C4-2B (cell line): ENCODE measurements around the gene KIF13A.
"Not testable (repeated sequence)": the region's sequence is repeated elsewhere in the genome, so short reads cannot be mapped to it uniquely, and the experiment has no call there.

Experiments used
- H3K27ac ChIP-seq: fragments of 450-650 bp; 2 replicates; pipeline ENCODE4 v1.5.1; 2017
- ZFX ChIP-seq: fragments of 450-650 bp; IDR thresholded peaks from 2 replicates; pipeline ENCODE4 v1.6.1; 2017
- TF ChIP-seq, protein P1 (sequence below): fragments of 450-650 bp; conservative IDR thresholded peaks from 2 replicates; pipeline ENCODE4 v1.5.1; 2017; ENCODE audit warnings: mild to moderate bottlenecking

Gene KIF13A

DNA sequence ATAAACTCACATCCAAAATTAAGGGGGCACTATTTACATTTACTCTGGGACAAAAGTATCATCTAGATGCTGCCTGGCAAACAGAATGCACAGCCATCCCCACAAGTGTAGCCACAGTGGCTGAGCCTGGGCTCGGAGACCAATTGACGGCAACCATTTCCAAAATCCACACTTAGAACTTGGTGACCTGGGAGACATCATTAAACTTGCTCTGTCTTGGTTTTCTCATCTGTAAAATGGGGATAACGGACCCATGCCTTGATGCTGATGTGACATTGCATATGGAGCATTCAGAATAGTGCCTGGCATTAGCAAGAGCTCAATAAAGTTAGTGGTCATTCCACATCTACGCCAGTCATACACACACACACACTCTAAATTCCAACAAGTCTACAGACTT lies 140.7 kb downstream of the KIF13A start:
- H3K27ac ChIP-seq = no peak overlapping the region
- no peak for TF ChIP-seq ZFX
- TF ChIP-seq, protein P1, sequence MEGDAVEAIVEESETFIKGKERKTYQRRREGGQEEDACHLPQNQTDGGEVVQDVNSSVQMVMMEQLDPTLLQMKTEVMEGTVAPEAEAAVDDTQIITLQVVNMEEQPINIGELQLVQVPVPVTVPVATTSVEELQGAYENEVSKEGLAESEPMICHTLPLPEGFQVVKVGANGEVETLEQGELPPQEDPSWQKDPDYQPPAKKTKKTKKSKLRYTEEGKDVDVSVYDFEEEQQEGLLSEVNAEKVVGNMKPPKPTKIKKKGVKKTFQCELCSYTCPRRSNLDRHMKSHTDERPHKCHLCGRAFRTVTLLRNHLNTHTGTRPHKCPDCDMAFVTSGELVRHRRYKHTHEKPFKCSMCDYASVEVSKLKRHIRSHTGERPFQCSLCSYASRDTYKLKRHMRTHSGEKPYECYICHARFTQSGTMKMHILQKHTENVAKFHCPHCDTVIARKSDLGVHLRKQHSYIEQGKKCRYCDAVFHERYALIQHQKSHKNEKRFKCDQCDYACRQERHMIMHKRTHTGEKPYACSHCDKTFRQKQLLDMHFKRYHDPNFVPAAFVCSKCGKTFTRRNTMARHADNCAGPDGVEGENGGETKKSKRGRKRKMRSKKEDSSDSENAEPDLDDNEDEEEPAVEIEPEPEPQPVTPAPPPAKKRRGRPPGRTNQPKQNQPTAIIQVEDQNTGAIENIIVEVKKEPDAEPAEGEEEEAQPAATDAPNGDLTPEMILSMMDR = no peak

DNA sequence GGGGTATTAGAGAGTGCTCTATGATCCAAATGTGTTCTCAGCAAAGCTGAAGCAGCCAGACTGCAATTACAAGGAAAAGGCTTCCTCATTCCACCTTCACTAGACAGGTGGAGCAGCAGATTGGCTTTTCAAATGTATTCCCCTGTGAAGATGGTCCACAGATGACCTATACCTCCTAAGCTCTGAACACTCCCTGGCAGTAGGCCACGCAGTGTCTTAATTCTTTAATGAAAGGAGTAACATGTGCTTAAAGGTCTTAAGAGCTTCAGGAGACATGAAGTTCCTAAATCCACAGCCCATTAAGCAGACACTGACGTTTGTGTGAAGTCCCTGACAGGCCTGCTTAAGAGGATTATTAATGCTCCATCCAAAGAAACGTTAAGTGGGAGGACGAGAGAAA lies 141.8 kb downstream of the KIF13A start:
- no peak overlapping the region for H3K27ac ChIP-seq
- no peak for TF ChIP-seq ZFX
- TF ChIP-seq, protein P1 = no peak

DNA sequence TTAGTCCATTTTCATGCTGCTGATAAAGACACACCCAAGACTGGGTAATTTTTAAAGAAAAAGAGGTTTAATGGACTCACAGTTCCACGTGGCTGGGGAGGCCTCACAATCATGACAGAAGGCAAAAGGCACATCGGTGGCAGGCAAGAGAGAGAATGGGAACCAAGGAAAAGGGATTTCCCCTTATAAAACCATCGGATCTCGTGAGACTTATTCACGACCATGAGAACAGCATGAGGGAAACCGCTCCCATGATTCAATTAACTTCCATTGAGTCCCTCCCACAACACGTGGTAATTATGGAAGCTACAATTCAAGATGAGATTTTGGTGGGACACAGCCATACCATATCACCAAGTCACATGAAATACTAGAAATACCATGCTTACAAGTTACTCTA lies 142.5 kb downstream of the KIF13A start:
- H3K27ac ChIP-seq = not testable (repeated sequence)

DNA sequence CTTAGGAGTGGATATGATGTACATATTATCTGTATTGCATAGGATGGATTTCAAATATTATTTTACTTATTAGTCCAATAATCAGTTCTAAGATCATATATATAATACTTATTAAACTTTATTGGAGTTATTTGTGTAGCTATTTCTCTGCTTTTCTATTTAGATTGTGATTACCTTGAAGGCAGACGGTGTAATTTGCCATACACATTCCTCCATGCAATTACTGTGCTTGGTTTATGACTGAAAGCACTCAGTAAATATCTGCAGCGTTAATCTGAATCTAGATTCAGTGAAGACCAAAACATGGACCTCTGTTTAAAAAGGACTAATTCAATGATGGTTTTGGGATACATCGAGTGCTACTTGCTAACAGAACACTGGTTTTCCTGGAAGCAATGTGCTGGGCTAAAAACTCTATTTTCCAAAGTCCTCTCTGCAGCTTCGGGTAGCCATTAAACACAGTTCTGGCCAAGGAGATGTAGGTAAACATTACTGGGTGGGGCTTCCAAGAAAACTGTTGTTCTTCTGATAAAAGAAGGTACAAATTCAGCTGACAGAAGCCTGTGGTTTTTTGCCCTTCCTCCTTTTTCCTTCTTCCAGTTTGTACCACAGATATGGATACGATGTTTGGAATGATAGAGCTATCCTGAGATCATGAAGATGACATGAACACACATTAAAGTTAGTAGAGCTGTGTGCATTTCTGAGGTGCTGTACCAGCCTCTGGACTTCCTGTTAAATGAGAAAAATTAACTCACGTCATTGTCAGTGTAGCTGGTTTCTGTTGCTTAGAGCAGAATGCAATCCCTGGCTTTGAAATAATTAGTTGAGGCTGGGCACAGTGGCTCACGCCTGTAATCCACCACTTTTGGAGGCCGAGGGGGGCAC lies 144.3 kb downstream of the KIF13A start:
- H3K27ac ChIP-seq = no peak overlapping the region
- TF ChIP-seq, protein P1 = no peak
- TF ChIP-seq ZFX = no peak

DNA sequence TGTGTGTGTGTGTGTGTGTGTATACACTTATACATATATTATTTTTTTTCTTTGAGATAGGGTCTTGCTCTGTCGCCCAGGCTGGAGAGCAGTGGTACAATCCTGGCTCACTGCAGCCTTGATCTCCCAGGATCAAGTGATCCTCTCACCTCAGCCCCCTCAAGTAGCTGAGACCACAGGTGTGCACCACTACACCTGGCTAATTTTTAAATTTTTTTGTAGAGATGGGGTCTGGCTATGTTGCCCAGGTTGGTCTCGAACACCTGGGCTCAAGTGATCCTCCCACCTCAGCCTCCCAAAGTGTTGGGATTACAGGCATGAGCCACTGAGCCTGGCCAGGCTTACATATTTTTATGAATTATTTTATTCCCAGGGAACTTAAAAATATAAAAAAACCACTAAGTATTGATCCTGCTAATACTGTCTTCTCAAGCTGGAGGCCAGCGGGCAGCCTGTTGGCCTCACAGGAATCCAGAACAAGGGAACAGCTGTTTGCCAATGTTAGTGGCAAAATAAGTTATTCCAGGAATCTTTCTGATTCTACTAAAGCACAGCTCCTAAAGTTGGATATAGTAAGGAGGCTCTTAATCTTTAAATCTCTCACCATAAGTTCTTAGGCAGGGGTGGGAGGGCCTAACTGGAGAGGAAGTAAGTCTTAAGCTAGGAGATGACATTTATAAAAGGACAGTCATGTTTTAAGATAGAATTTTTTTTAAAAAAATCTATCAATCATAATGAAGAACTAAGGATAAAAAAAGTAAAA lies 145.2 kb downstream of the KIF13A start:
- TF ChIP-seq, protein P1 = no peak
- no peak for TF ChIP-seq ZFX
- no peak overlapping the region for H3K27ac ChIP-seq

DNA sequence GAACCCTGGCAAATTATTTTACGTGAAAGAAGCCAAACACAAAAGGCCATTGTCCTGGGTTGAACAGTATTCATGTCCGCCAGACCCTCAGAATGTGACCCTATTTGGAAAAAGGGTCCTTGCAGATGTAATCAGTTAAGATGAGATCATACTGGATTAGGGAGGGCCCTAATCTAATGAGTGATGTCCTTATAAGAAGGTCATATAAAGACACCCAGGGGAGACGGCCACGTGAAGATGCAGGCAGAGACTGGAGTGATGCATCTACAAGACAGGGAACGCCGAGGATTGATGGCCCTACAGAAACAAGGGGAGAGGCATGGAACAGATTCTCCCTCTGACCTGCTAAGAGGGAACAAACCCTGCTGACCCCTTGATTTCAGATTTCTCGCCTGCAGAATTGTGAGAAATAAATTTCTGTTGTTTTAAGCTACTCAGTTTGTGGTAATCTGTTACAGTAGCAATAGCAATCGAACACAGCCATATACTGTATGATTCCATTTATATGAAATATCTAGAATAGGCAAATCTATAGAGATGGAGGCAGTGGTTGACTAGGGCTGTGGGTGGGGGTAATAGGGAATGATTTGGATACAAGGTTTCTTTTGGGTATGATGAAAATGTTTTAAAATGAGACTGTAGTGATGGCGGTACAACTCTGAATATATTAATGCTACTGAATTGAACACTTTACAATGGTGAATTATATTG lies 147.8 kb downstream of the KIF13A start:
- TF ChIP-seq ZFX = no peak
- TF ChIP-seq, protein P1 = no peak
- H3K27ac ChIP-seq = no peak overlapping the region

DNA sequence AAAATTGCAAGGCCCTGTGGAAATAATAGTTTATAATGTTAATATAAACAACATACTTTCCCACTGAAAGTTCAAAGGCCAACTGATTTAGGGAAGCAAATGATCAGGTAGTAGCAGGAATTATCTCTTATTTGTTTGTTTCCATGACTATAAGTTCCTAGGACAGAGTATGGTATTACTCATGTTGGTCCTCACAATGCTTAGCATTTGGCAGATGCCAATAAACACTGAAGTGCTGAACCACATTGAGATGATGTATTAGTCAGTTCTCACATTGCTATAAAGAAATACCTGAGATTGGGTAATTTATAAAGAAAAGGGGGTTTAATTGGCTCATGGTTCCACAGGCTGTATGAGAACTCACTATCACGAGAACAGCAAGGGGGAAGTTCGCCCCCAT lies 151.1 kb downstream of the KIF13A start:
- H3K27ac ChIP-seq = no peak overlapping the region
- TF ChIP-seq, protein P1 = no peak
- TF ChIP-seq ZFX = no peak
